WTC11 (cell line): Measurements from ENCODE around the gene MTERF4. TPM values are rescaled to one million over a fixed set of nuclear protein-coding genes. Genes with fewer than 3 reads are reported as not detected.
"Not testable (repeated sequence)": the region's sequence is repeated elsewhere in the genome, so short reads cannot be mapped to it uniquely, and the experiment has no call there.

Experiments
- ATAC-seq: fragments of 200-7000 bp; cut with Tn5 transposase; 2 replicates; pipeline ENCODE4 v1.10.0; 2021; ENCODE audit warnings: mild to moderate bottlenecking, moderate library complexity
- CTCF ChIA-PET: fragments of 300-600 bp; sonication (Branson Sonifier 250); formaldehyde crosslinking; loops from one replicate; lab custom pipeline; 2021; ENCODE audit warnings: antibody characterized with exemption; lab: Charles Lee
- POLR2A ChIA-PET: fragments of 350-600 bp; sonication (Branson Sonifier 250); formaldehyde crosslinking; loops from one replicate; lab custom pipeline; 2021; ENCODE audit warnings: antibody characterized with exemption; lab: Charles Lee
- DNase-seq: peaks from one replicate; pipeline ENCODE4 v3.0.0; 2021; ENCODE audit warnings: low spot score
- H3K27ac Mint-ChIP-seq: 2 replicates; pipeline ENCODE4 v1.8.0; 2021; ENCODE audit warnings: mixed read lengths
- H3K27me3 Mint-ChIP-seq: 2 replicates; pipeline ENCODE4 v1.8.0; 2021; ENCODE audit warnings: low read depth, mild to moderate bottlenecking, moderate library complexity, mixed read lengths
- H3K36me3 Mint-ChIP-seq: 2 replicates; pipeline ENCODE4 v1.8.0; 2021; ENCODE audit warnings: mixed read lengths
- H3K4me1 Mint-ChIP-seq: 2 replicates; pipeline ENCODE4 v1.8.0; 2022; ENCODE audit warnings: mixed read lengths
- H3K4me3 Mint-ChIP-seq: 2 replicates; pipeline ENCODE4 v1.8.0; 2021; ENCODE audit warnings: mild to moderate bottlenecking, moderate library complexity, mixed read lengths
- H3K9me3 Mint-ChIP-seq: 2 replicates; pipeline ENCODE4 v1.8.0; 2021; ENCODE audit warnings: mixed read lengths
- AFF4 ChIP-seq: sonication (generic); formaldehyde crosslinking; IDR thresholded peaks from 2 replicates; pipeline ENCODE4 v1.8.1; 2023; ENCODE audit warnings: mild to moderate bottlenecking, missing genetic modification reagents, borderline replicate concordance
- CBFB ChIP-seq: sonication (generic); formaldehyde crosslinking; IDR thresholded peaks from 2 replicates; pipeline ENCODE4 v1.8.1; 2022; ENCODE audit warnings: mild to moderate bottlenecking, low read depth, missing genetic modification reagents
- CTCF ChIP-seq: fragments of 200-600 bp; IDR thresholded peaks from 2 replicates; pipeline ENCODE4 v1.8.0; 2022; ENCODE audit warnings: antibody characterized with exemption
- EMX1 ChIP-seq: fragments of 250-450 bp; sonication (Bioruptor Pico); IDR thresholded peaks from 2 replicates; pipeline ENCODE4 v1.8.0; 2021; ENCODE audit warnings: mild to moderate bottlenecking
- FOXP1 ChIP-seq: sonication (generic); formaldehyde crosslinking; IDR thresholded peaks from 2 replicates; pipeline ENCODE4 v1.8.0; 2022; ENCODE audit warnings: missing genetic modification reagents, mild to moderate bottlenecking, moderate library complexity, borderline replicate concordance
- GTF2I ChIP-seq: fragments of 250-450 bp; sonication (Bioruptor Pico); conservative IDR thresholded peaks from 2 replicates; pipeline ENCODE4 v1.4.0; 2021; ENCODE audit warnings: mild to moderate bottlenecking
- HMGA2 ChIP-seq: fragments of 250-450 bp; sonication (Bioruptor Pico); IDR thresholded peaks from 2 replicates; pipeline ENCODE4 v1.4.0; 2021; ENCODE audit warnings: mild to moderate bottlenecking, moderate library complexity
- JAZF1 ChIP-seq: fragments of 250-450 bp; sonication (Bioruptor Pico); IDR thresholded peaks from 2 replicates; pipeline ENCODE4 v1.9.0; 2021; ENCODE audit warnings: moderate library complexity, mild to moderate bottlenecking, inconsistent platforms
- KAT7 ChIP-seq: sonication (generic); formaldehyde crosslinking; IDR thresholded peaks from 2 replicates; pipeline ENCODE4 v1.8.1; 2023; ENCODE audit warnings: missing genetic modification reagents, mild to moderate bottlenecking, borderline replicate concordance
- NR1H2 ChIP-seq: sonication (generic); formaldehyde crosslinking; IDR thresholded peaks from 2 replicates; pipeline ENCODE4 v1.9.0; 2021; ENCODE audit warnings: mild to moderate bottlenecking, moderate library complexity, missing genetic modification reagents
- OVOL2 ChIP-seq: fragments of 250-450 bp; sonication (Bioruptor Pico); IDR thresholded peaks from 2 replicates; pipeline ENCODE4 v1.9.0; 2021; ENCODE audit warnings: mild to moderate bottlenecking, borderline replicate concordance
- RELA ChIP-seq: sonication (generic); formaldehyde crosslinking; IDR thresholded peaks from 2 replicates; pipeline ENCODE4 v1.8.1; 2022; ENCODE audit warnings: missing genetic modification reagents, mild to moderate bottlenecking, borderline replicate concordance
- ZBTB21 ChIP-seq: sonication (generic); formaldehyde crosslinking; IDR thresholded peaks from 2 replicates; pipeline ENCODE4 v1.8.1; 2023; ENCODE audit warnings: mild to moderate bottlenecking, missing genetic modification reagents, borderline replicate concordance
- ZMAT4 ChIP-seq: fragments of 250-450 bp; sonication (Bioruptor Pico); IDR thresholded peaks from 2 replicates; pipeline ENCODE4 v1.9.0; 2021; ENCODE audit warnings: mild to moderate bottlenecking
- ZNF396 ChIP-seq: fragments of 250-450 bp; sonication (Bioruptor Pico); IDR thresholded peaks from 2 replicates; pipeline ENCODE4 v1.8.0; 2021; ENCODE audit warnings: mild to moderate bottlenecking, moderate library complexity, borderline replicate concordance
- total RNA-seq: library from RNA; stranded (reverse); gene quantifications from 3 replicates; pipeline ENCODE4 v1.2.3, GENCODE V29; 2021
- TF ChIP-seq, protein P1 (sequence below): sonication (generic); formaldehyde crosslinking; IDR thresholded peaks from 2 replicates; pipeline ENCODE4 v1.8.0; 2023; ENCODE audit warnings: mild to moderate bottlenecking, missing genetic modification reagents

MTERF4 gene
- total RNA-seq, 1 experiment from 2014 or later, result 23.3 TPM

DNA sequence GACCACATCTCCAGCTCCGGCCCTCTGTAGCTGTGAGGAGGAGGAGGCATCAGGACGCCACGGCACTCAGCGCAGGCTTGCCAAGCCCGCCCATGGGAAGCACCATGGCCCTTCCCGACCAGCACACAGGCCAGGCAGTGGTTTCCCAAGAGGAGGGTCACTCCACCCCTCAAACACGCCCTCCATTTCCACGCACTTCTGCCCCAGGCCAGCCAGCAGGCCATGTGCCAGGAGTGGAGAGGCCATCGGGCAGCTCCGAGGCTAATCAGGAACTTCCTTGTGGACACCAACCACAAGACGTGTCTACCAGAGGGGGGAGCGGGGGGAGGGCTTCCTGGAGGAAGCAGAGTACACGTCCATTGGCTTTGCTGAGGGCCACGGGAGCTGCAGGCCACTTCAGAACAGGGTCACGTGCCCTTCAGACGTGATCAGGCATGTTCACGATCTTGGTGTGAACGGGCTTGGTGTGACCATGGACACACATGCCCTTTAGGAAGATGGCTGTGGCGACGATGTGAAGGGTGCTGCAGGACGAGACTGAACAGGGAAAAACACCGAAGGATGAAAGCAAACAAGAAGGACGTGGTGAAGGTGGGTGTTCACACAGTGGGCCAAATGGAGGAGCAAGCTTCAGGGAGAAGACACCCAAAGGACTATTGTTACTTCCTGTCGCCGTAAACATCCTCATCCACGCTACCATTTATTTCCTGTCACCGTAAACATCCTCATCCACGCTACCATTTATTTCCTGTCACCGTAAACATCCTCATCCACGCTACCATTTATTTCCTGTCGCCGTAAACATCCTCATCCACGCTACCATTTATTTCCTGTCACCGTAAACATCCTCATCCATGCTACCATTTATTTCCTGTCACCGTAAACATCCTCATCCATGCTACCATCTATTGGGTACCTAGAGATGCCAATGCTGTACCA lies 6.5 kb upstream of the MTERF4 start:
- Mint-ChIP-seq H3K27me3 (no peaks in the 10 kb centered on the region), H3K9me3 (no peaks in the 10 kb centered on the region), H3K4me3 (no peak overlapping the region), H3K4me1 (no peaks in the 10 kb centered on the region), H3K27ac (peak overlapping the region; percentile 32; the same call in 1 of the 2 replicates), H3K36me3 (peaks cover 9% of the 10 kb centered on the region; the same call in 1 of the 2 replicates)
- CTCF ChIA-PET, result no interaction called here
- no peak for TF ChIP-seq RELA (CRISPR knock-in tag)
- 0 out of 2 replicates have a peak, but pooled peaks have one; percentile 20 for TF ChIP-seq FOXP1 (CRISPR knock-in tag)
- ATAC-seq (no peak), DNase-seq (no peak)
- POLR2A ChIA-PET, result no interaction called here

DNA sequence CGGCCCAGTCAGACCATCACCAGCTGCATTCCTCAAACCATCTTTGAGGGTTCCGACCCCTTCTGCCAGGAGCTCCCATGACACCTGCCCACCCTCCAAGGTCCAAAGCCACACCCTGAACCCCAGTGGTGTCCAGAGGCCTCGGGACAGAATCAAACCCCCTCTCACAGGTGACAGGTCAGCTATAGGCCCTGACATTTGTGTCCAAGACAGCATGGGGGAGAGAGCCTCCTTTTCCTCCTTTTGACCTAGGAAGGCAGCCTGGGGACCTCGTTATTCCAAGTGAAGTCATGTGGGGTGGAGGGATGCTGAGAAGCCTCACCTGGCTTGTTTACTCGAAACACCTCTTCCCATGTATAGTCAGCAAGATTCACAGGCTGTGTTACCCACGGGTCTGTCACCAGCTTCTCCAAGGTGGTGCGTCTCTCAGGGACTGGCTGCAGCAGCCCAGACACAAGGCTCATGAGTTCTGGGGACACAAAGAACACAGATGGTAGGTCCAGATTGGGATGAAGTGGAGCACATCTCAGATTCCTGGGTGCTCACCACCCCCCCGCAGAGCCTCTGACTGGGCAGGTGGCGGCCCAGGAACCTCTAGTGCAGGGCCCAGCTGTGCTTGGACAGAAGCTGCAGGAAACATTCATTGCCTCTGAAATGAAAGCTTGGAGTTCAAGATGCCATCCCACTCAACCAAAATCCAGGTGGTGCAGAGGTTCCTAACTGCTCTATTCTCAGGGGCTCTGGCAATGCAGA lies 5.1 kb upstream of the MTERF4 start:
- H3K36me3 Mint-ChIP-seq, result peaks cover 9% of the 10 kb centered on the region; the same call in 1 of the 2 replicates
- ChIA-PET POLR2A (no interaction called here), CTCF (no interaction called here)
- no peaks in the 10 kb centered on the region for H3K9me3 Mint-ChIP-seq
- peaks cover 5% of the 10 kb centered on the region for H3K4me1 Mint-ChIP-seq
- no peak for DNase-seq
- no peak overlapping the region for H3K4me3 Mint-ChIP-seq
- H3K27ac Mint-ChIP-seq, result no peak overlapping the region
- no peaks in the 10 kb centered on the region for H3K27me3 Mint-ChIP-seq
- TF ChIP-seq ZBTB21 (no peak), ZNF396 (CRISPR knock-in tag) (no peak), HMGA2 (no peak), CTCF (no peak), EMX1 (CRISPR knock-in tag) (no peak), GTF2I (CRISPR knock-in tag) (no peak), CBFB (CRISPR knock-in tag) (no peak), ZMAT4 (no peak)
- TF ChIP-seq, all 79 proteins: peak for 0
- ATAC-seq, result no peak

DNA sequence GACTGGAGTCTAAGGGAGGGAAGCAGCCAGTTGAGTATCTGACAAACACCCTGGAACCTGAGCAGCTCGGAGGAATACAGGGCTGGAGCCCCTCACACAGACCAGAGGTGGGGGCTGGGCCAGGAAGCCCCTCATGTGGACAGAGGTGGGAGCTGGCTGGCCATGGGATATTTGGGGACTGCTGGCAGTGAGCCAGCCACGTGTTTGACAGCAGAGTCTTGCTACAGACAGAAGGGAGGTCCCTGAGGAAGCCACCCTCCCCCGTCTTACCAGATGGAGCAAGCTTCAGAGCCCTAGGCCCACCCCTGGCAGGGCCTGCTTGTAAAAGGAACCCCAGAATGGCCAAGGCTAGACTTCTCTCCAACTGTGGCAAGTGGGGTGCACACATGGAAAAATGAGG lies 3.6 kb upstream of the MTERF4 start:
- Mint-ChIP-seq H3K36me3 (no peaks in the 10 kb centered on the region; the same call in 1 of the 2 replicates), H3K27me3 (no peaks in the 10 kb centered on the region), H3K4me1 (peaks cover 5% of the 10 kb centered on the region)
- ChIA-PET POLR2A (no interaction called here), CTCF (no interaction called here)
- no peak for ATAC-seq
- TF ChIP-seq JAZF1, result no peak
- TF ChIP-seq NR1H2 (CRISPR knock-in tag), result no peak
- TF ChIP-seq, protein P1, sequence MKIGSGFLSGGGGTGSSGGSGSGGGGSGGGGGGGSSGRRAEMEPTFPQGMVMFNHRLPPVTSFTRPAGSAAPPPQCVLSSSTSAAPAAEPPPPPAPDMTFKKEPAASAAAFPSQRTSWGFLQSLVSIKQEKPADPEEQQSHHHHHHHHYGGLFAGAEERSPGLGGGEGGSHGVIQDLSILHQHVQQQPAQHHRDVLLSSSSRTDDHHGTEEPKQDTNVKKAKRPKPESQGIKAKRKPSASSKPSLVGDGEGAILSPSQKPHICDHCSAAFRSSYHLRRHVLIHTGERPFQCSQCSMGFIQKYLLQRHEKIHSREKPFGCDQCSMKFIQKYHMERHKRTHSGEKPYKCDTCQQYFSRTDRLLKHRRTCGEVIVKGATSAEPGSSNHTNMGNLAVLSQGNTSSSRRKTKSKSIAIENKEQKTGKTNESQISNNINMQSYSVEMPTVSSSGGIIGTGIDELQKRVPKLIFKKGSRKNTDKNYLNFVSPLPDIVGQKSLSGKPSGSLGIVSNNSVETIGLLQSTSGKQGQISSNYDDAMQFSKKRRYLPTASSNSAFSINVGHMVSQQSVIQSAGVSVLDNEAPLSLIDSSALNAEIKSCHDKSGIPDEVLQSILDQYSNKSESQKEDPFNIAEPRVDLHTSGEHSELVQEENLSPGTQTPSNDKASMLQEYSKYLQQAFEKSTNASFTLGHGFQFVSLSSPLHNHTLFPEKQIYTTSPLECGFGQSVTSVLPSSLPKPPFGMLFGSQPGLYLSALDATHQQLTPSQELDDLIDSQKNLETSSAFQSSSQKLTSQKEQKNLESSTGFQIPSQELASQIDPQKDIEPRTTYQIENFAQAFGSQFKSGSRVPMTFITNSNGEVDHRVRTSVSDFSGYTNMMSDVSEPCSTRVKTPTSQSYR, result no peak
- no peak for TF ChIP-seq KAT7
- no peak for TF ChIP-seq AFF4 (CRISPR knock-in tag)
- TF ChIP-seq OVOL2 (CRISPR knock-in tag), result no peak
- TF ChIP-seq, all 79 proteins: peak for 0
- no peak for DNase-seq
- Mint-ChIP-seq H3K27ac (no peak overlapping the region), H3K4me3 (no peak overlapping the region), H3K9me3 (no peaks in the 10 kb centered on the region)

- H3K27ac Mint-ChIP-seq, H3K36me3 Mint-ChIP-seq, H3K9me3 Mint-ChIP-seq, CTCF ChIA-PET, H3K4me1 Mint-ChIP-seq, H3K27me3 Mint-ChIP-seq, H3K4me3 Mint-ChIP-seq, DNase-seq, ATAC-seq: not testable (repeated sequence)
- POLR2A ChIA-PET, result interaction anchor here (0.7 kb wide), 1 partner anchor 94 kb away, joined by 3 read pairs; no protein-coding TSS in a partner anchor
These were observed 2.5 kb upstream of the MTERF4 start for GRCh38 chr2:241104611-241105010.
